Lower leg skin (tissue), 4 donors: ENCODE data around the gene PTK7. TPM values are rescaled to one million over a fixed set of nuclear protein-coding genes. Genes with fewer than 3 reads are reported as not detected.
"Not testable (repeated sequence)": the region's sequence is repeated elsewhere in the genome, so short reads cannot be mapped to it uniquely, and the experiment has no call there.

Experiments used
- DNase-seq, 2 donors: peaks; one replicate each; pipeline ENCODE4 v3.0.0-alpha.2; 2019; ENCODE audit warnings: low spot score in 2 of 2
- H3K4me3 ChIP-seq: fragments of 200-600 bp; sonication (generic); 2 replicates; pipeline ENCODE4 v1.5.1; 2017; ENCODE audit warnings: mild to moderate bottlenecking, low read depth; ENCODE audit not compliant: poor library complexity, severe bottlenecking
- POLR2A ChIP-seq, 2 donors: fragments of 450-650 bp; IDR thresholded peaks; one replicate each; pipeline ENCODE4 v1.6.1; 2016 to 2017; ENCODE audit warnings: antibody characterized with exemption in 2 of 2, mild to moderate bottlenecking in 1 of 2, moderate library complexity in 1 of 2
- WGBS, 2 donors: methylation state at CpG; one replicate each; pipeline ENCODE4 v1.1.5; 2018; 5-methylcytosine and 5-hydroxymethylcytosine counted together
- intact Hi-C: fragments of 100-400 bp; cut with DNase I; formaldehyde crosslinking; loops from one replicate; pipeline ENCODE4 v1.15.0; 2023; ENCODE audit warnings: low total_unique reads
- total RNA-seq, 4 donors: library from RNA; depleted of rRNA; stranded (reverse); fragments of >200 nt; gene quantifications; one replicate each; pipeline ENCODE4 v1.1.0, GENCODE V29; 2016
- TF ChIP-seq, protein P1 (sequence below), 3 donors: fragments of 450-650 bp; IDR thresholded peaks; one replicate each; pipeline ENCODE4 v1.5.1; 2016; ENCODE audit warnings: antibody characterized with exemption in 3 of 3, mild to moderate bottlenecking in 3 of 3, moderate library complexity in 2 of 3

Gene PTK7
- total RNA-seq, 4 donors from 2014 or later = 40.9 to 51.9 (median 49.7) TPM

DNA sequence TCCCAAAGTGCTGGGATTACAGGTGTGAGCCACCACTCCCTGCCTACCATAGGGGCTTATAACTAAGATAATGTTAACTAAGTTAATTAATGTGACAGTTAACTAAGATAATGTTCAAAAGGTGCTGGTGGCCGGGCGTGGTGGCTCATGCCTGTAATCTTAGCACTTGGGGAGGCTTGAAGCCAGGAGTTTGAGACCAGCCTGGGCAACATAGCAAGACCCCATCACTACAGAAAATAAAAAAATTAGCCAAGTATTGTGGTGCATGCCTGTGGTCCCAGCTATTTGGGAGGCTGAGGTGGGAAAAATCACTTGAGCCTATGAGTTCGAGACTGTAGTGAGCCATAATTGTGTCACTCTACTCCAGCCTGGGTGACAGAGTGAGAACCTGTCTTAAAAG, 62.2 kb downstream of the PTK7 start:
- 95 to 100% methylated on average over 3 of the region's 3 CpGs for WGBS, 2 donors
- intact Hi-C loops = no loop called here
- no peak for TF ChIP-seq POLR2A (IDR thresholded peaks at IDR 0.05)
- TF ChIP-seq, protein P1, sequence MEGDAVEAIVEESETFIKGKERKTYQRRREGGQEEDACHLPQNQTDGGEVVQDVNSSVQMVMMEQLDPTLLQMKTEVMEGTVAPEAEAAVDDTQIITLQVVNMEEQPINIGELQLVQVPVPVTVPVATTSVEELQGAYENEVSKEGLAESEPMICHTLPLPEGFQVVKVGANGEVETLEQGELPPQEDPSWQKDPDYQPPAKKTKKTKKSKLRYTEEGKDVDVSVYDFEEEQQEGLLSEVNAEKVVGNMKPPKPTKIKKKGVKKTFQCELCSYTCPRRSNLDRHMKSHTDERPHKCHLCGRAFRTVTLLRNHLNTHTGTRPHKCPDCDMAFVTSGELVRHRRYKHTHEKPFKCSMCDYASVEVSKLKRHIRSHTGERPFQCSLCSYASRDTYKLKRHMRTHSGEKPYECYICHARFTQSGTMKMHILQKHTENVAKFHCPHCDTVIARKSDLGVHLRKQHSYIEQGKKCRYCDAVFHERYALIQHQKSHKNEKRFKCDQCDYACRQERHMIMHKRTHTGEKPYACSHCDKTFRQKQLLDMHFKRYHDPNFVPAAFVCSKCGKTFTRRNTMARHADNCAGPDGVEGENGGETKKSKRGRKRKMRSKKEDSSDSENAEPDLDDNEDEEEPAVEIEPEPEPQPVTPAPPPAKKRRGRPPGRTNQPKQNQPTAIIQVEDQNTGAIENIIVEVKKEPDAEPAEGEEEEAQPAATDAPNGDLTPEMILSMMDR (IDR thresholded peaks at IDR 0.05) = no peak
- DNase-seq = no peak
- no peak overlapping the region for H3K4me3 ChIP-seq

DNA sequence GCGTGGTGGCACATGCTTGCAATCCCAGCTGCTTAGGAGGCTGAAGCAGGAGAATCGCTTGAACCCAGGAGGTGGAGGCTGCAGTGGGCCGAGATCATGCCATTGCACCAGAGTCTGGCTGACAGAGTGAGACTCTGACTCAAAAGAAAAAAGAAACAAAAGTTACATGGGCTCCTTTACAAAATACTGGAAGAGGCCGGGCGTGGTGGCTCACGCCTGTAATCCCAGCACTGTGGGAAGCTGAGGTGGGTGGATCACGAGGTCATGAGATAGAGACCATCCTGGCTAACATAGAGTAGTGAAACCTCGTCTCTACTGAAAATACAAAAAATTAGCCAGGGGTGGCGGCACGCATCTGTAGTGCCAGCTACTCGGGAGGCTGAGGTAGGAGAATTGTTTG, 63.9 kb downstream of the PTK7 start:
- intact Hi-C loops = loop anchor here (10.0 kb wide), 1 partner anchor 215 kb away; the partner anchor contains the start of gene CNPY3
- not testable (repeated sequence) for H3K4me3 ChIP-seq, DNase-seq
- WGBS, 2 donors = 86 to 88% methylated on average over 11 of the region's 11 CpGs

DNA sequence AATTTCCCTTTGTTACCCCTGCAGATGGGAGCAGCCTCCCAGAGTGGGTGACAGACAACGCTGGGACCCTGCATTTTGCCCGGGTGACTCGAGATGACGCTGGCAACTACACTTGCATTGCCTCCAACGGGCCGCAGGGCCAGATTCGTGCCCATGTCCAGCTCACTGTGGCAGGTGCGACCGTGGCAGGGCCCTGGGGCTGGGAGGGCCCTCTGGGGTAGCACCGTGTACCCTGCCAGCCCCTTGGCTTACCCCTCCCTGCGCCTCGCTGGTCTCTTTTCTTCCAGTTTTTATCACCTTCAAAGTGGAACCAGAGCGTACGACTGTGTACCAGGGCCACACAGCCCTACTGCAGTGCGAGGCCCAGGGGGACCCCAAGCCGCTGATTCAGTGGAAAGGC, 65.5 kb downstream of the PTK7 start:
- 80 to 90% methylated on average over 16 of the region's 16 CpGs for WGBS, 2 donors
- intact Hi-C loops = loop anchor here (10.0 kb wide), 1 partner anchor 217 kb away; the partner anchor contains the start of gene CNPY3
- DNase-seq = no peak
- no peak for TF ChIP-seq POLR2A (IDR thresholded peaks at IDR 0.05)
- TF ChIP-seq, protein P1 (IDR thresholded peaks at IDR 0.05) = no peak
- H3K4me3 ChIP-seq = no peak overlapping the region

DNA sequence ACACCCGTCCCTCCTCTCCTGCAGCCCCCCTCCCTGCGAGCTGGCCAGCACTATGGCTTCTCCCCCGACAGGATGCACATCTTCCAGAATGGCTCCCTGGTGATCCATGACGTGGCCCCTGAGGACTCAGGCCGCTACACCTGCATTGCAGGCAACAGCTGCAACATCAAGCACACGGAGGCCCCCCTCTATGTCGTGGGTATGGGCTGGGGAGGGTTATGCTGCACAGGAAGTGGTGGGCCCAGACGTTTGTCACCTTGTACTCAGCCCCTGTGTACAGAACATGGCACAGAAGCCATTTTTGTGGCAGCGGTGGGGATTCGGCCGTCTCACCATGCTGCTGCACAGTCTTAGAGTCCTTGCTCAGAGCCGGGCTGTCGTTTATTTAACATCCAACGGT, 66.0 kb downstream of the PTK7 start:
- no peak for DNase-seq
- TF ChIP-seq, protein P1 (IDR thresholded peaks at IDR 0.05) = no peak
- no peak for TF ChIP-seq POLR2A (IDR thresholded peaks at IDR 0.05)
- intact Hi-C loops = loop anchor here (10.0 kb wide), 1 partner anchor 217 kb away; the partner anchor contains the start of gene CNPY3
- no peak overlapping the region for H3K4me3 ChIP-seq
- WGBS, 2 donors = 75 to 78% methylated on average over 11 to 14 of the region's 14 CpGs

DNA sequence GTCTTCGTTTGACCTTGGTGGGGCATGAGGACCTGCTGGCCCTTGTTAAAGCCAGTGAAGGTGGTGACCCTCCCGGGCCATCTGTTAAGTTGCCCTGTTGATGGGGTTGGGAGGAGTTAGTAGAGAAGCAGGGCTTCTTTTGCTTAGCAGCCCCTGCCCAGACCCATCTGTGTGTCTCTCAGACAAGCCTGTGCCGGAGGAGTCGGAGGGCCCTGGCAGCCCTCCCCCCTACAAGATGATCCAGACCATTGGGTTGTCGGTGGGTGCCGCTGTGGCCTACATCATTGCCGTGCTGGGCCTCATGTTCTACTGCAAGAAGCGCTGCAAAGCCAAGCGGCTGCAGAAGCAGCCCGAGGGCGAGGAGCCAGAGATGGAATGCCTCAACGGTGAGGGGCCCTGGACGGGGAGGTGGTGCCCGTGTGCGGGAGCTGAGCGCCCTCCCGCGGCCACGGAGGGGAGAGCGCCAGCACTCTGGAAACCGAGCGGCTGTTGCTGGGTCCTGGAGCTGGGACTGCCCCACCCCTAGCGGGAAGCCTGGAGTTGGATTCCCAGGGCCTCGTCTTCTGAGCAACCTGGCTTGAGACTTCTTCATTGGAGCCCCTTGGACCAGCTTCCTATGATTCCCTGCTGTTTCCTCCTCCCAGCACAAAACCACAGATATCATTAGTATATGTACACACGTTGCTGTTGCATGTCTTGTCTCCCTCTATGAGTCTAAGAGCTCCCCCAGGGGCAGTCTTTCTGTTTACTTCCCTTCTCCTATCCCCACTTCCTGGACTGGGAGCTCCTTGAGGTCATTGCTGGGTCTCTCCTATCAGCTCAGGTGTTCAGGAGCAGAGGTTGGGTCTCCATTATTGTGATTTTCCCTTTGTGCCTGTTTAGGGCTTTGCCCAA, 67.4 kb downstream of the PTK7 start:
- DNase-seq = peak; percentile 74 to 96
- WGBS, 2 donors = 9 to 16% methylated on average over 21 of the region's 25 CpGs
- intact Hi-C loops = loop anchor here (10.0 kb wide), 1 partner anchor 219 kb away; the partner anchor contains the start of gene CNPY3
- H3K4me3 ChIP-seq = no peak overlapping the region
- TF ChIP-seq POLR2A (IDR thresholded peaks at IDR 0.05) = no peak
- TF ChIP-seq, protein P1 (IDR thresholded peaks at IDR 0.05) = peak in 1 of 3 donors; percentile 80

DNA sequence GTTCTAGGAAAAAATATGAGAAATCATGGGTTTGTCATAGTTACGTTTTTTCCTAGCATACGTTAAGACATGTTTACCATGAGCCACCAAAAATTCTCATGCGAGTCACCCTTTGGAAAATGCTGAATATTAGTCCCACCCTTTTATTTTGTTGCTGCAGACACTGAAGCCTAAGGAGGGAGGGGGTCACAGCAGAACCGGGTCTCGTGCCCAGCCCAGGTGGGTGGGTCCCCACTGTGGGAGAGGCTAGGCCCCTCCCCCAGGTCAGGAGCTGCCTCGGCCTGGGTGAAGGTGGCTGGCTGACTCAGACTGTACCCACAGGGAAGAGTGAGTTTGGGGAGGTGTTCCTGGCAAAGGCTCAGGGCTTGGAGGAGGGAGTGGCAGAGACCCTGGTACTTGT, 68.8 kb downstream of the PTK7 start:
- no peak overlapping the region for H3K4me3 ChIP-seq
- WGBS, 2 donors = 39 to 44% methylated on average over 6 of the region's 6 CpGs
- no peak for TF ChIP-seq POLR2A (IDR thresholded peaks at IDR 0.05)
- no peak for DNase-seq
- intact Hi-C loops = loop anchor here (10.0 kb wide), 1 partner anchor 220 kb away; the partner anchor contains the start of gene CNPY3
